Ishikawa (cell line): ENCODE results near the gene PTP4A2.

Experiments
- CEBPB ChIP-seq: IDR thresholded peaks from 2 replicates; pipeline ENCODE4 v1.6.1; 2012
- CREB1 ChIP-seq: IDR thresholded peaks from 2 replicates; pipeline ENCODE4 v1.6.1; 2012; ENCODE audit warnings: low read depth
- EGR1 ChIP-seq: IDR thresholded peaks from 2 replicates; pipeline ENCODE4 v1.6.1; 2012
- EP300 ChIP-seq: IDR thresholded peaks from 2 replicates; pipeline ENCODE4 v1.6.1; 2012; ENCODE audit warnings: borderline replicate concordance
- FOXM1 ChIP-seq: IDR thresholded peaks from 2 replicates; pipeline ENCODE4 v1.6.1; 2012; ENCODE audit warnings: low read depth, borderline replicate concordance
- MAX ChIP-seq: IDR thresholded peaks from 2 replicates; pipeline ENCODE4 v1.6.1; 2012
- NFIC ChIP-seq: IDR thresholded peaks from 2 replicates; pipeline ENCODE4 v1.6.1; 2012
- RAD21 ChIP-seq: IDR thresholded peaks from 2 replicates; pipeline ENCODE4 v1.6.1; 2012; ENCODE audit warnings: low read depth
- REST ChIP-seq: IDR thresholded peaks from 2 replicates; pipeline ENCODE4 v1.6.1; 2012; ENCODE audit warnings: low read depth, mild to moderate bottlenecking
- TAF1 ChIP-seq: IDR thresholded peaks from 2 replicates; pipeline ENCODE4 v1.6.1; 2012; ENCODE audit warnings: low read depth, mild to moderate bottlenecking
- TCF12 ChIP-seq: IDR thresholded peaks from 2 replicates; pipeline ENCODE4 v1.6.1; 2012; ENCODE audit warnings: low read depth
- TEAD4 ChIP-seq: IDR thresholded peaks from 2 replicates; pipeline ENCODE4 v1.6.1; 2012
- USF1 ChIP-seq: IDR thresholded peaks from 2 replicates; pipeline ENCODE4 v1.6.1; 2012
- YY1 ChIP-seq: IDR thresholded peaks from 2 replicates; pipeline ENCODE4 v1.6.1; 2012; ENCODE audit warnings: low read depth
- ZBTB7A ChIP-seq: IDR thresholded peaks from 2 replicates; pipeline ENCODE4 v1.6.1; 2012; ENCODE audit warnings: low read depth

The PTP4A2 gene

GRCh38 chr1:31885851-31886250 is 52.3 kb downstream of the PTP4A2 start:
- TF ChIP-seq CEBPB (no peak), MAX (no peak), CREB1 (no peak), ZBTB7A (no peak), RAD21 (no peak)

- no peak for TF ChIP-seq FOXM1
- no peak for TF ChIP-seq USF1
- TF ChIP-seq CEBPB: no peak
- TF ChIP-seq RAD21: no peak
- no peak for TF ChIP-seq TCF12
- TF ChIP-seq MAX: no peak
- TF ChIP-seq NFIC: no peak
- TF ChIP-seq TAF1: no peak
- TF ChIP-seq CREB1: no peak
- TF ChIP-seq REST: no peak
Measured at GRCh38 chr1:31883357-31883942, 54.7 kb downstream of the PTP4A2 start.

GRCh38 chr1:31881688-31882000 is 56.5 kb downstream of the PTP4A2 start:
- TF ChIP-seq USF1: no peak
- no peak for TF ChIP-seq FOXM1
- no peak for TF ChIP-seq ZBTB7A
- TF ChIP-seq EGR1: no peak
- no peak for TF ChIP-seq EP300
- no peak for TF ChIP-seq CEBPB
- TF ChIP-seq TCF12: no peak

GRCh38 chr1:31880957-31881687 is 57.0 kb downstream of the PTP4A2 start:
- no peak for TF ChIP-seq NFIC
- TF ChIP-seq MAX: no peak
- TF ChIP-seq YY1: no peak
- TF ChIP-seq TAF1: no peak
- TF ChIP-seq RAD21: no peak
- TF ChIP-seq REST: no peak
- TF ChIP-seq EP300: no peak
- TF ChIP-seq ZBTB7A: no peak
- TF ChIP-seq FOXM1: no peak

- no peak for TF ChIP-seq CREB1
Measured at GRCh38 chr1:31879981-31880608, 58.1 kb downstream of the PTP4A2 start.

GRCh38 chr1:31878058-31878457 is 60.1 kb downstream of the PTP4A2 start:
- TF ChIP-seq USF1 (no peak), TCF12 (no peak), TAF1 (no peak), RAD21 (no peak), REST (no peak), TEAD4 (no peak), EP300 (no peak), CEBPB (no peak), NFIC (no peak), ZBTB7A (no peak), FOXM1 (no peak), EGR1 (no peak), MAX (no peak), YY1 (no peak), CREB1 (no peak)
